K562 treated with DMSO at 1 percent for 12 hours (cell line): Measurements from ENCODE around the gene GRIP1. TPM values are rescaled to one million over a fixed set of nuclear protein-coding genes. Genes with fewer than 3 reads are reported as not detected.

Source experiments
- total RNA-seq: library from RNA; unstranded; fragments of 300-600 nt; gene quantifications from 2 replicates; pipeline ENCODE4 v1.2.3, GENCODE V29; 2022; ENCODE audit not compliant: insufficient read depth

Gene GRIP1
- not detected in 2 replicates for total RNA-seq

GRCh38 chr12:66678338-66679275, at the start of gene GRIP1:
GRIP1 (minus strand) TSS chr12:66679076; CDS start chr12:66678904, 172 bp downstream.

GRCh38 chr12:66301944-66302826, 376.7 kb downstream of the GRIP1 start, which contains the start of gene HELB:
HELB (plus strand) TSS chr12:66302493; CDS start chr12:66302604, 111 bp downstream.

